Measurements from ENCODE around the gene MRPL40. TPM values are rescaled to one million over a fixed set of nuclear protein-coding genes. Genes with fewer than 3 reads are reported as not detected.

MRPL40 gene
- total RNA-seq, 1 donor from 2014 or later = 29.6 TPM

GRCh38 chr22:19447330-19448075 is 15.2 kb downstream of the MRPL40 start, which contains the start of gene C22orf39:
TSS of gene C22orf39 (minus strand) at chr22:19447711. CDS start at chr22:19447688, 23 bp downstream.
- Mint-ChIP-seq H3K4me1 (ENCODE audit: unreplicated experiment) (peaks cover 26% of the 10 kb centered on the region), H3K9me3 (ENCODE audit: unreplicated experiment) (no peaks in the 10 kb centered on the region), H3K27ac (ENCODE audit: unreplicated experiment) (peak within 1 kb of the TSS; percentile 93), H3K27me3 (ENCODE audit: unreplicated experiment) (no peaks in the 10 kb centered on the region), H3K4me3 (ENCODE audit: unreplicated experiment) (peak within 1 kb of the TSS; percentile 96), H3K36me3 (ENCODE audit: unreplicated experiment) (peaks cover 22% of the 10 kb centered on the region)
- DNase-seq (ENCODE audit: extremely low spot score, unreplicated experiment) = peak; percentile 94
- TF ChIP-seq CTCF (IDR thresholded peaks at IDR 0.05) = no peak

GRCh38 chr22:19448076-19448607 is 15.8 kb downstream of the MRPL40 start:
- no peak for DNase-seq (ENCODE audit: extremely low spot score, unreplicated experiment)
- H3K27ac Mint-ChIP-seq (ENCODE audit: unreplicated experiment) = peak overlapping the region; percentile 93
- H3K9me3 Mint-ChIP-seq (ENCODE audit: unreplicated experiment) = no peaks in the 10 kb centered on the region
- H3K36me3 Mint-ChIP-seq (ENCODE audit: unreplicated experiment) = peaks cover 28% of the 10 kb centered on the region
- no peaks in the 10 kb centered on the region for H3K27me3 Mint-ChIP-seq (ENCODE audit: unreplicated experiment)
- H3K4me3 Mint-ChIP-seq (ENCODE audit: unreplicated experiment) = peak overlapping the region; percentile 96
- peaks cover 26% of the 10 kb centered on the region for H3K4me1 Mint-ChIP-seq (ENCODE audit: unreplicated experiment)
- no peak for TF ChIP-seq CTCF (IDR thresholded peaks at IDR 0.05)

DNA sequence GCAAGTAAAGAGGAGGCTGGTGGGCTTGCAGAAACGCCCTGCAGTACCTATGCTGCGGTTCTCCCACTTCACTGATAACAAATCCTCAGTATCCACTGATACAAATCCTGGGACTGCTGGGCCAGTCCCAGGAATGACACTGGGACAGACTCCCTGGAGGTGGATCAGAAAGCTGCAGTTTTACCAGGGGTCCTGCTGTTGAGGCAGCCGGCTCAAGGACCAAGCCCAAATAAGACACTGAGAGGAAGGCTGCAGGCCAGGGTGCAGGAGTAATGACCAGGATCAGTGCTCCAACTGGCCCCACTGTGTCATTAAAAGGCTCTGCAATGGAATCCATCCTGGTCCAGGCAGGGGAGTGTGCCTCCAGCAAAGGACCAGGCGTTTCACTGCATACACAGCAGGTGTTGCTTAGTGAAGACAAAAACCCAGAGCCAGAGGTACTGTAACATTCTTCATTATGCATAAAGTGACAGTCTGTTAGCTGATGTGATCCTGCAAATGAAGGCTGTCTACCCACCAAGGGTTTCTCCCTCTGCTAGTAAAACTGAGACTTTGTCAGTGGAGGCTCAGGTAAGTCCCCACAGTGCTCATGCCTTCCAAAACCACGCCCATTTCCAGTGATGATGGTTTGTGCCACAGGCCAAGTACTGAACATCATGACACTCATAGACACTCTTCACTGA is 16.5 kb downstream of the MRPL40 start:
- Mint-ChIP-seq H3K4me1 (ENCODE audit: unreplicated experiment) (peaks cover 26% of the 10 kb centered on the region), H3K27ac (ENCODE audit: unreplicated experiment) (no peak overlapping the region), H3K4me3 (ENCODE audit: unreplicated experiment) (peak overlapping the region; percentile 96), H3K27me3 (ENCODE audit: unreplicated experiment) (no peaks in the 10 kb centered on the region), H3K36me3 (ENCODE audit: unreplicated experiment) (peaks cover 29% of the 10 kb centered on the region), H3K9me3 (ENCODE audit: unreplicated experiment) (no peaks in the 10 kb centered on the region)
- DNase-seq (ENCODE audit: extremely low spot score, unreplicated experiment) = no peak
- TF ChIP-seq CTCF (IDR thresholded peaks at IDR 0.05) = no peak

DNA sequence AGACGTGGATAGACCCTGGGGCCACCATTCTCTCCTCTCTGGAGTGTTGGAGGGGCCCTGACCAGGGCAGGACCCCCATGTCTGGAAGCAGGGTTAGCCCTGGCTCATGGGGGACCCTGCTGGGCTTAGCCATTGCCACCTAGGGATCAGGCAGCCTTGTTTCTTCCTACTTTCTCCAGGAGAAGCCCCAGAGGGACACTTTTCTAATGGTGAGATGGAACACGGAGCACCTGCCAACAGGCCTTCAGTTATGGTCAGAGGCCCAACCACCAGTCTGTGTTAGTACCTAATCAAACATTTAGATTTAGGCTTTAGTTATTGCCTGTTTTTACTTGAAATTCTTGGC is 17.1 kb downstream of the MRPL40 start:
- peaks cover 26% of the 10 kb centered on the region for H3K4me1 Mint-ChIP-seq (ENCODE audit: unreplicated experiment)
- DNase-seq (ENCODE audit: extremely low spot score, unreplicated experiment) = no peak
- H3K4me3 Mint-ChIP-seq (ENCODE audit: unreplicated experiment) = no peak overlapping the region
- no peak for TF ChIP-seq CTCF (IDR thresholded peaks at IDR 0.05)
- H3K27ac Mint-ChIP-seq (ENCODE audit: unreplicated experiment) = no peak overlapping the region
- H3K36me3 Mint-ChIP-seq (ENCODE audit: unreplicated experiment) = peaks cover 34% of the 10 kb centered on the region
- no peaks in the 10 kb centered on the region for H3K27me3 Mint-ChIP-seq (ENCODE audit: unreplicated experiment)
- H3K9me3 Mint-ChIP-seq (ENCODE audit: unreplicated experiment) = no peaks in the 10 kb centered on the region
